GM12873 (cell line): ENCODE data around the gene ARMC7.
A peak's percentile ranks its signal among the peaks of the same experiment; 100 is the strongest.

Source experiments
- TF ChIP-seq, protein P1 (sequence below): IDR thresholded peaks from 2 replicates; pipeline ENCODE4 v1.5.1; 2012; ENCODE audit warnings: low read depth, mild to moderate bottlenecking, moderate library complexity, low read length, control low read depth; ENCODE audit not compliant: insufficient read depth; ENCODE audit errors: missing control alignments

The ARMC7 gene

GRCh38 chr17:75064460-75064859 is 45.3 kb upstream of the ARMC7 start:
- TF ChIP-seq, protein P1, sequence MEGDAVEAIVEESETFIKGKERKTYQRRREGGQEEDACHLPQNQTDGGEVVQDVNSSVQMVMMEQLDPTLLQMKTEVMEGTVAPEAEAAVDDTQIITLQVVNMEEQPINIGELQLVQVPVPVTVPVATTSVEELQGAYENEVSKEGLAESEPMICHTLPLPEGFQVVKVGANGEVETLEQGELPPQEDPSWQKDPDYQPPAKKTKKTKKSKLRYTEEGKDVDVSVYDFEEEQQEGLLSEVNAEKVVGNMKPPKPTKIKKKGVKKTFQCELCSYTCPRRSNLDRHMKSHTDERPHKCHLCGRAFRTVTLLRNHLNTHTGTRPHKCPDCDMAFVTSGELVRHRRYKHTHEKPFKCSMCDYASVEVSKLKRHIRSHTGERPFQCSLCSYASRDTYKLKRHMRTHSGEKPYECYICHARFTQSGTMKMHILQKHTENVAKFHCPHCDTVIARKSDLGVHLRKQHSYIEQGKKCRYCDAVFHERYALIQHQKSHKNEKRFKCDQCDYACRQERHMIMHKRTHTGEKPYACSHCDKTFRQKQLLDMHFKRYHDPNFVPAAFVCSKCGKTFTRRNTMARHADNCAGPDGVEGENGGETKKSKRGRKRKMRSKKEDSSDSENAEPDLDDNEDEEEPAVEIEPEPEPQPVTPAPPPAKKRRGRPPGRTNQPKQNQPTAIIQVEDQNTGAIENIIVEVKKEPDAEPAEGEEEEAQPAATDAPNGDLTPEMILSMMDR, result no peak

DNA sequence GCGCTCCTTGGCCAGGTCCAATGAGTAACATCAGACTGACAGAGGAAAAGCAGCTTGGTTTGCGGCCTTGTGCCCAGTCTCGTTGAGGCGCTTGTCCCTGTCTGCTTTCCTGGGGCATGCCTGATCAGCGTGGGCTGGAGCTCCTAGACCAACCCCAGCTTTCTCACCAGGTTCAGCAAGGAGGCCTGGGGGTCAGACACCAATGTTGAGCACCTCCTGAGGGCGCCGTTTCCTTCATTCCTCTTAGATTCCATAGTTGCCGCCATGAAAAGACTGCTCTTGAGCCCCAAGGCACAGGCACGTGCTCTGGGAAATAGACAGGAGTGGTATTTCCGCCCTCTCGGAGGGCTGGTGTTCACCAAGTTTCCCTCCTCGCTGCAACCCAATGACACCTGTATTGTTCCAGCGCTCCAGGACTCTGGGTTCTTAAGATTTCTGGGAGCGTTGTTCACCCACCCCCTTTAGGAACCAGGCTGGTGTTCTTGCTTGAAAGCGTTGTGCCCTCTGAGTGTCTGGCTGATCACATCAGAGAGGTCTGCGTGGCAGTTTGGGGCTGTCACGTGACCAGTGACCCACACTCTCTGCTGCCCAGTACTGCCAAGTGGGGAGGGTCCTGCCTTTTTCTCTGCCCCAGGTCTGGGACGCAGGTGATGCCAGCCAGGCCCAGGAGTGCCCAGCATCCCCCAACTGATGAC is 44.8 kb upstream of the ARMC7 start:
- TF ChIP-seq, protein P1, result no peak

- TF ChIP-seq, protein P1, result no peak
Observed at GRCh38 chr17:75065562-75066151, 44.1 kb upstream of the ARMC7 start.

DNA sequence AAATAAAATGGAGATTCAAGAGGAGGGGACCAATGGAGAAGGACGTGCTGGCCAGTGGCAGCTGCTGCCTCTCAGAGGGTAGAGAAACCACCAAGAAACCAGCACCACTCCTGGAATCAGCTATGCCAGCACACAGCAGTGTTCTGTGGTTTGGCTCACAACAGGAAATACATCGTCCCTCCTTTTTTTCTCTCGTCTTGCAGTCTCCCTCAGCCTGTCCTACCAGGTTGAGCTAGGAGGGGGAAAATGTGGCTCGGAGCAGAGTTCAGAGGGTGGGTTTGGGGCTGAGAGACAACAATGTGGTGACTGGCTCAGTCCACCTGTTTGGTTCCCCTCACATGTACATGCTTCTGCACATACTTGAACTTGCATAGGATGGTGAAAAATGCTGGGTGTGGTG is 41.9 kb upstream of the ARMC7 start:
- TF ChIP-seq, protein P1, result no peak

GRCh38 chr17:75068750-75069149 is 41.0 kb upstream of the ARMC7 start:
- TF ChIP-seq, protein P1, result no peak

DNA sequence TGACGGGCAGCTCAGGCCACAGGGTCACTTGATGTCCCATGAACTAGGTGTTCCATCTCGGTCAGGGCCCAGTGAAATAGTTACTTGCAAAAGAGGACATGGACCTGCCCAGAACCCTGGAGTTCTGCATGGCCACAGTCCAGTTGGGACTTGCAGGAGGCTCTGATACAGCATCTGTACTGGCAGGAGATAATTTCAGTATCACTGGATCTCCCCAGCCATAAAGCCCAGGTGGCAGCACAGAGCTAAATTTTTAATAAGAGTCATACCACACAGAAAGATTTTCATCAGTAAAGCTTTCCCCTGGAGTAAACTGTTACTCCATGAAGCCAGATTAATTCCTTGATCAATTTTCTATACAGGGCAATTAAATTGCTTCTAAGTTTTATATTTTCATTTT is 40.0 kb upstream of the ARMC7 start:
- TF ChIP-seq, protein P1, result peak; percentile 26

GRCh38 chr17:75073618-75074047 is 36.1 kb upstream of the ARMC7 start:
- TF ChIP-seq, protein P1, result no peak
